GM19328 (cell line): ENCODE measurements around the gene RAB6B.

ENCODE experiments used
- ATAC-seq: cut with Tn5 transposase; IDR thresholded peaks from one replicate; pipeline ENCODE4 v1.9.1; 2021; ENCODE audit warnings: mild to moderate bottlenecking, moderate library complexity; ENCODE audit not compliant: unreplicated experiment

RAB6B gene

DNA sequence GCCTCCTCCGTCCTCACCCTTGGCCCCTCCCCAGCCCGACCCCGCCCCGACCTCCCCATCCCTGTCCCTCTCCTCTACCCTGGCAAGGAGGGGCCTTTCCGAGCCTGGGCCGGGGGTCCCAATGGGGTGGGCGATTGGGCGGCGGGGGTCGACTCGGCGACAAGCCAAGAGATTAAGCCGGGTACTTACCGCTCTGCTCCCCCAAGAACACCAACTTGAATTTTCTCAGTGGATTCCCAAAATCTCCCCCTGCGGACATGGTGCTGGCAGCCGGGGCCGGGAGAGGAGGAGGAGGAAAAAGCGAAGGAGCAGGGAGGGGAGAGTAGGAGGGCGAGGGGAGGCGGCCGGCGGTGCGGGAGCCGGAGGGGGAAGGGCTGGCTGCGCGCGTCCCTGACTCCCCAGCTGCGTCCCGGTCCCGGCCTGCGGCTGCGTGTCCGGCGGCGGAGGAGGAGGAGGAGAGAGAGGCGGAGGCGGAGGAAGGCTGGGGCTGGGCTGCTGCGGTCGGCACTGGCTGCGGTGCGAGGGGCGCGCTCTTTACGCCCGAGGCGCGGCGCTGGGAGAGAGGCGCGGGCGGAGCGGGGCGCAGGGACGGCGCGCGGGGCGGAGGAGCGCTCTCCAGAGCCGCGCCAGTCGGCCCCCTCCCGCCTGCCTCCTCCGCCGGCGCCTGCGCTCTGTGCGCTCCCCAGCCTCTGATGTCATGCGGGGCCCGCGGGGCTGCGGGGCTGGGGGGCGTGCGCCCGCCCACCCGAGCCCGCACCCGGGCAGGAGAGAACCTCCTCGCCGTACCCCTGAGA lies at the start of gene RAB6B:
RAB6B (minus strand) TSS at position 675 of the 794 bp plus-strand sequence; CDS start at position 259, 416 bp downstream.
- ATAC-seq = no peak

- no peak for ATAC-seq
Measured at GRCh38 chr3:133944641-133945380, 49.1 kb upstream of the RAB6B start.

DNA sequence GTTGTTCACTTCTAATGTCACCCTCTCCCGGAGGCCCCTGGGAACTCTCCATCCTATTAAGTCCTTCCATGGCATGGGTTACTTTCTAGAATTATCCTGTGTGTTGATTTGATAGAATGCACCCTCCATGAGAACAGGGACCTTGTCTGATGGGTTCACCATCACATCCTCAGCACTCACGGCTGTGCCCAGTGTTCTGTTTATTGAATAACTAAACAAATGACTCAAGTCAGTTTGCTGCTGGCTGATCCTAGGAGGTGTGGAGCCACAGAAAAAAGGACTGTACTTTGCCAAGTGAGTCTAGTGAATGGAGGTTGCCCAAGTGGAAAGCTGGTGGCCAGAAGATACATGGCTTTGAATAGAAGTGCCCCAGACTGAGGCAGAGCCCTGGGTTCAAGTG lies 48.5 kb upstream of the RAB6B start:
- ATAC-seq = no peak

- ATAC-seq = no peak
Measured at GRCh38 chr3:133943639-133944141, 48.0 kb upstream of the RAB6B start.

- no peak for ATAC-seq
Measured at GRCh38 chr3:133943031-133943535, 47.4 kb upstream of the RAB6B start.

- ATAC-seq = no peak
Measured at GRCh38 chr3:133941415-133941821, 45.7 kb upstream of the RAB6B start.

GRCh38 chr3:133940536-133940935 lies 44.9 kb upstream of the RAB6B start:
- no peak for ATAC-seq

DNA sequence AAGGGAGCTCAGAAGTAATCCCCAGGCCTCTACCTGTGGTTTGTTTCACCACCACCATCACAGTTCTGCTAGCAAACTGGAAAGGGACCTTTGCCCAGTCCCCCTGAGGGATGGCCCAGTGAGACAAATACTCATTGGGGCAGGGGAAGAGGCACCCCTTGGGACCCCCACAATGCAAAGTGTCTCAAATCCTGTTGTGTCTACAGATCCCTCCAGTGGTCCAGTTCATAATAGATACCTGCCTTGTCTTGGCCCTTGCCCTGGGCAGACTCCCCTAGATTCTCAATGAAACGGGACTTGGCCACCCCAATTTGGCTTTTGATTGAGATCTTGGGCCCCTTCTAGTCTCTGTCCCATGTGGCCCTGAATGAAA lies 43.8 kb upstream of the RAB6B start:
- no peak for ATAC-seq

DNA sequence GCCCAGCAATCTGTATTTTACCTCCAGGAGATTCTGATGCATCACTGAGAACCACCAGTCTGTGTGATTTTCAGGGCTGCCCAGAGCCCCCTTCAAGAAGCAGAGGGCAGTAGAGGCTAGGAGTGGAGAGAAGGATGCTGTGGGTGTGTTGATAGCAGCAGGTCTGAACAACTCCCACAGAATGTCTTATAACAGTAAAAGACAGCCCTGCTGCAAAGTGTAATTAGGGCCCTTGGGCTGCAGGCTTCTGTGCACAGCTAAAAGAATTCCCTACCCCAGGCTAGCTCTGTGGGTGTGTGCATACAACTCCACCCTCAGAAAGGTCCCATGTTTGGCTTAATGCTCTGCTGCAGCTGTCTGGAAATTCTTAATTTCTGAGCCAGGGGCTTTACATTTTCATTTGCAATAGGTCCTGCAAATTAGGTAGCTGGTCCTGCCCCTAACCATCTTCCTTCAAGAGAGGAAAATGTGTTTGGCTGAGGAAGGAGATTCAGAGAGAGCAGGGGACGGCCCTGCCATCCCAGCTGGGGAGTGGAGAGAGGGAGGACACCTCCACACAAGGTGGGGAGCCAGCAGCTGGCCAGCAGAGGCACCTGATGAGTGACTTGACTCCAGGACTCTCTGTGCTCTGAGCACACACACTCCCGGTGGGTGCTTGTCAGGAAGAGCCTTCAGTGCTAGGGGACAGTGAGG lies 43.2 kb upstream of the RAB6B start:
- no peak for ATAC-seq

- no peak for ATAC-seq
Measured at GRCh38 chr3:133937756-133938601, 42.3 kb upstream of the RAB6B start.

DNA sequence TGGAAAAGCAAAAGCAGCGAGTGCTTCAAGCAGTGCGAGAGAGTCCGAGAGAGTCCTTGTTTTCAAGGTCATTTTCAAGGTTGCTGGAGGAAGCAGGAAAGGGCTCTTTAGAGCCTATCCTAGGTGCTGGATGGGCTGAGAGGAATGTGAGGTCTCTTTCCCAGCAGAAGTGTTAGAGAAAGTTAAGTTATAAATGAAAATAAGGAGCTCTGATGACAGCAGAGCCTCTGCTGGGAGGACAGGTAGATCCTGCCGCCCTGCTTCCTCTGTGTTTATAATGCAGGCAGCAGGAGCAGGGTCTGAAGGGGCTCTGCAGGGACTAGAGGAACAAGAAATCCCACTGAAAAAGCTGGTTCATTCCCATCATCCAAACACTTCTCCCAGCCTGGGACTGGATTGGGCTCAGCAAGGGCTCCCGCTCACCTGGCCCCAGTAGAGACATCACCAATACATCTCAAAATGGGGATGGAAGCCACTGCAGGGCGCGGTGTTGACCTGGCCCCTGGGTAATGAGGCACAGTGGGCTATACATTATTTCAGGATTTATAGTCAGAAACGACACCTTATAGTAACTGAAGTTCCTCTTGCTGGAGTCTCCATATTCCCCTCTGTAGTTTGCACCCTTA lies 41.5 kb upstream of the RAB6B start:
- no peak for ATAC-seq

DNA sequence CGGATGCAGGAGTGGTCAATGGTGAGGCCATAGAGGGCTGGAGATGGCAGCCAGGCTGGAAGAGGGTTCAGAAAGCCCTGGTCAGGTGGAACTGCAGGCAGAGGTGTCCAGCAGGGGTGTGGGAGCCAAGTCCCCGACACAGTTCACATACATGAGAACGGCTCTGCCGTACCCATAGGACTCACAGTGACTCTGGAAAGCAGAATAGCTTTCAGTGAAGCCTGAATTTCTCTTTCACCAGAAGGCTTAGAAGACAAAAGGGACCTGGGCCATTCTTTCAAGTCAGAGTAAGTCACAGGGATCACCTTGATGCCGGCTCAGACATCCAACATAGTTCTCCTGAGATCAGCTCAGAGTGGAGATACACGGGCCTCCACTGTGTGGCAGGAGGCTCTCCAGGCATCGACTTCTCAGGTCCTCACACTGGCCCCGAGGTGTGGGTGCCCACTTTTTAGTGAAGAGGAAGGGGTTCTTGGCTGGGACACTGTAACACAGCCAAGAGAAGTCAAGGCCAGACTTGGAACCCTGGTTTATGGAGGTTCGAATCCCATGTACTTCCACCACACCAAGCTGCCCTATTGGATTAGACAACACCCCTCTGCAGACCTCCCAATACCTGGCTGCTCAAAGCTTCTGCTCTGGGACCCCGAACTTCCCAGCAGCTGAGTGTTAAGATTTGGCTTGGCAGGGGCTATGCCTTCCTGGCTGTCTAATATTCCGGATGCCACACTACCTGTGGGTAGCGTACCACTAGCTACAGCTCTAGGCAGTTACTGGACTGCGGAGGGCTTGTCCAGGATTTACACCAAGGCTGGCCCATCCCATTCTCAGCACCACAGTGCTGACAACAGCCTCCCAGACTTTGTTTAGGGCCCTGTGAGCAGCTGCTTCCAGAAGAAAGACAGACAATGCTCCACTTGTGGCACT lies 40.4 kb upstream of the RAB6B start:
- ATAC-seq = no peak

- no peak for ATAC-seq
Measured at GRCh38 chr3:133934996-133935842, 39.5 kb upstream of the RAB6B start.

GRCh38 chr3:133934073-133934970 lies 38.6 kb upstream of the RAB6B start:
- ATAC-seq = no peak

GRCh38 chr3:133933097-133934024 lies 37.7 kb upstream of the RAB6B start:
- no peak for ATAC-seq

DNA sequence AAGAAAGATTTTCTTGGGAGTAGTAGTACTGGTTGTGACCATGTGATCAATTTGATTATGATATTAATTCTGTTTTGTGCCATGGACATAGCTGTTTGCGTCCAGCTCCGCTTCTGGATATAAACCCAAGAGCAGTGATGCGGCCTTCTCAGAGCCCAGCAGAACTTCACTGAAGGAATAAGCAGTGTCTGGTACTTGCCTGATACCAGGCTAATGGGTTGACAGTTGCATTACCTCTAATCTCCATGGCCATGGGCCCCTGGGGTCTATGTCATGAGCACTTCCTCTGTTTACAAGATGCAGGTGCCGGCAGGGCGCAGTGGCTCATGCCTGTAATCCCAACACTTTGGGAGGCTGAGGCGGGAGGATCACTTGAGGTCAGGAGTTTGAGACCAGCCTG lies 36.3 kb upstream of the RAB6B start:
- no peak for ATAC-seq
